PC-9 (cell line): ENCODE results near the gene ZNF512. TPM values are rescaled to one million over a fixed set of nuclear protein-coding genes. Genes with fewer than 3 reads are reported as not detected.

Source experiments
- BruUV-seq: library from RNA; stranded (reverse); fragments of 400-500 nt; replicated peaks from 2 replicates; lab custom pipeline; 2021; lab: Mats Ljungman, UMichigan
- CTCF ChIA-PET: fragments of 300-600 bp; sonication (Branson Sonifier 250); formaldehyde crosslinking; loops from one replicate; lab custom pipeline; 2022; ENCODE audit warnings: antibody characterized with exemption; lab: Charles Lee
- POLR2A ChIA-PET: fragments of 300-600 bp; sonication (Branson Sonifier 250); formaldehyde crosslinking; loops from one replicate; lab custom pipeline; 2022; ENCODE audit warnings: antibody characterized with exemption; ENCODE audit not compliant: unreplicated experiment; lab: Charles Lee
- DNase-seq, 2 experiments: peaks; one replicate each; pipeline versions ENCODE4 v3.0.0 to v3.0.0-alpha.2; 2015 to 2022; ENCODE audit warnings: mixed read lengths in 1 of 2
- H2AFZ ChIP-seq: fragments of 200-600 bp; sonication (generic); 2 replicates; pipeline ENCODE4 v1.8.1; 2017; ENCODE audit warnings: antibody characterized with exemption
- H3F3A ChIP-seq: fragments of 200-600 bp; sonication (generic); 2 replicates; pipeline ENCODE4 v1.8.1; 2017; ENCODE audit warnings: antibody characterized with exemption, mild to moderate bottlenecking, low read depth; ENCODE audit not compliant: insufficient read depth
- H3K27ac ChIP-seq: fragments of 200-600 bp; sonication (generic); 2 replicates; pipeline ENCODE4 v1.6.1; 2016; ENCODE audit warnings: mixed run types
- H3K27me3 ChIP-seq: fragments of 200-600 bp; sonication (generic); 2 replicates; pipeline ENCODE4 v1.6.1; 2016; ENCODE audit warnings: low read depth, mixed run types; ENCODE audit not compliant: insufficient read depth
- H3K36me3 ChIP-seq: fragments of 200-600 bp; sonication (generic); 2 replicates; pipeline ENCODE4 v1.6.1; 2016; ENCODE audit warnings: low read depth, mixed run types
- H3K4me1 ChIP-seq: fragments of 200-600 bp; sonication (generic); replicated peaks from 2 replicates; pipeline ENCODE4 v1.6.1; 2016; ENCODE audit warnings: mixed run types; ENCODE audit not compliant: insufficient read depth
- H3K4me2 ChIP-seq: fragments of 200-600 bp; sonication (generic); 2 replicates; pipeline ENCODE4 v1.6.1; 2017; ENCODE audit warnings: mixed run types
- H3K4me3 ChIP-seq: fragments of 200-600 bp; sonication (generic); 2 replicates; pipeline ENCODE4 v1.6.1; 2016; ENCODE audit warnings: mixed run types
- H3K79me2 ChIP-seq: fragments of 200-600 bp; sonication (generic); 2 replicates; pipeline ENCODE4 v1.6.1; 2017; ENCODE audit warnings: low read depth, mixed run types
- H3K9me2 ChIP-seq: fragments of 200-600 bp; sonication (generic); 2 replicates; pipeline ENCODE4 v1.8.1; 2017; ENCODE audit warnings: mild to moderate bottlenecking; ENCODE audit not compliant: insufficient read depth
- H3K9me3 ChIP-seq: fragments of 200-600 bp; sonication (generic); 2 replicates; pipeline ENCODE4 v1.8.1; 2016; ENCODE audit warnings: low read depth; ENCODE audit not compliant: insufficient read depth
- H4K20me1 ChIP-seq: fragments of 200-600 bp; sonication (generic); 2 replicates; pipeline ENCODE4 v1.8.1; 2017; ENCODE audit not compliant: insufficient read depth
- EZH2 ChIP-seq: fragments of 200-600 bp; sonication (generic); IDR thresholded peaks from 2 replicates; pipeline ENCODE4 v1.8.0; 2017; ENCODE audit warnings: antibody characterized with exemption, low read depth
- intact Hi-C: fragments of 100-400 bp; cut with micrococcal nuclease; formaldehyde crosslinking; loops from one replicate; pipeline ENCODE4 v1.10.0; 2022; ENCODE audit not compliant: unreplicated experiment
- total RNA-seq: library from RNA; stranded (reverse); gene quantifications from 2 replicates; pipeline ENCODE4 v1.2.3, GENCODE V29; 2021
- TF ChIP-seq, protein P1 (sequence below): fragments of 200-600 bp; sonication (generic); conservative IDR thresholded peaks from 2 replicates; pipeline ENCODE4 v1.6.1; 2017; ENCODE audit warnings: mixed run types, antibody characterized with exemption, mild to moderate bottlenecking, moderate library complexity

Gene ZNF512
- total RNA-seq, 1 experiment from 2014 or later = 40.6 TPM

DNA sequence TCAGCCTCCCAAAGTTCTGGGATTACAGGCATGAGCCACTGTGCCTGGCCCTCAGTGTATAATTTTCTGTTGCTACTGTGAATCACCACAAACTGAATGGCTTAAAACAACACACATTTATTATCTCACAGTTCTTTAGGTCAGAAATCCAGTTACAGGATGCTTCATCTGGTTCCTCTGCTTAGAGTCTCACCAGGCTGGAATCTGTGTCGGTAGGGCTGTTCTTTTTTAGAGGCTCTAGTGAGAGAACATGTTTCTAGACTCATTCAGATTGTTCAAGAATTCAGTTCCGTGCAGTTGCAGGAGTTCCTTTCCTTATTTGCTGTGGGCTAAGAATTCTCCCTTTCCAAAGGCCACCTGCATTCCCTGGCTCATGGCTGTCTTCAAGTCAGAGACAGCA, 23.8 kb downstream of the ZNF512 start:
- ChIA-PET POLR2A (no interaction called here), CTCF (no interaction called here)
- intact Hi-C loops = no loop called here
- Histone ChIP-seq H3K79me2 (no peaks in the 10 kb centered on the region; the same call in 1 of the 2 replicates), H3K4me2 (no peak overlapping the region), H3F3A (peaks cover 13% of the 10 kb centered on the region; the same call in 1 of the 2 replicates), H4K20me1 (no peaks in the 10 kb centered on the region; the same call in 1 of the 2 replicates), H3K36me3 (peaks cover 48% of the 10 kb centered on the region), H3K9me2 (no peaks in the 10 kb centered on the region), H3K27me3 (no peaks in the 10 kb centered on the region), H3K4me3 (no peak overlapping the region), H2AFZ (no peak overlapping the region), H3K27ac (no peak overlapping the region), H3K9me3 (no peaks in the 10 kb centered on the region), H3K4me1 (no peaks in the 10 kb centered on the region)
- DNase-seq = no peak
- BruUV-seq = no TSS peak
- no peak for TF ChIP-seq EZH2
- TF ChIP-seq, protein P1, sequence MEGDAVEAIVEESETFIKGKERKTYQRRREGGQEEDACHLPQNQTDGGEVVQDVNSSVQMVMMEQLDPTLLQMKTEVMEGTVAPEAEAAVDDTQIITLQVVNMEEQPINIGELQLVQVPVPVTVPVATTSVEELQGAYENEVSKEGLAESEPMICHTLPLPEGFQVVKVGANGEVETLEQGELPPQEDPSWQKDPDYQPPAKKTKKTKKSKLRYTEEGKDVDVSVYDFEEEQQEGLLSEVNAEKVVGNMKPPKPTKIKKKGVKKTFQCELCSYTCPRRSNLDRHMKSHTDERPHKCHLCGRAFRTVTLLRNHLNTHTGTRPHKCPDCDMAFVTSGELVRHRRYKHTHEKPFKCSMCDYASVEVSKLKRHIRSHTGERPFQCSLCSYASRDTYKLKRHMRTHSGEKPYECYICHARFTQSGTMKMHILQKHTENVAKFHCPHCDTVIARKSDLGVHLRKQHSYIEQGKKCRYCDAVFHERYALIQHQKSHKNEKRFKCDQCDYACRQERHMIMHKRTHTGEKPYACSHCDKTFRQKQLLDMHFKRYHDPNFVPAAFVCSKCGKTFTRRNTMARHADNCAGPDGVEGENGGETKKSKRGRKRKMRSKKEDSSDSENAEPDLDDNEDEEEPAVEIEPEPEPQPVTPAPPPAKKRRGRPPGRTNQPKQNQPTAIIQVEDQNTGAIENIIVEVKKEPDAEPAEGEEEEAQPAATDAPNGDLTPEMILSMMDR = no peak

DNA sequence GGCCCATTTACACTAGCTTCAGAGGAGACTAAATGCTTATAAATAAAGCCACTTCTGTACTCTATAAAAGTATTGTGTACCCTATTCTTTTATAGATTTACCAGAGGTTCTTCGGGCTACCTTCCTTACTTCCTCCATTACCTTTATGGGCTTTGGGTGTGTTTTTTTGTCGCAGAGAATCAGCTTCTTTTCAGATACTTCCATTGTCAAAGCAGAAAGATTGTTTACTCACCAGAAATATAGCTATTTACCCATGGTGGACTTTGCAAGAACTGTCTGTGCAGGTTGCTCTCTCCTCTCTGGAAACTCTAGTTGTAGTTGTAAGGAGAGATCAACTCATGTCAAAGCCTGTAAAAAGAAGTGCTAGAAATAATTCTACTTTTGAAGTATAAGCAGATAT, 31.1 kb downstream of the ZNF512 start:
- no peak overlapping the region for H3K27ac ChIP-seq
- CTCF ChIA-PET = no interaction called here
- no peaks in the 10 kb centered on the region for H3K9me2 ChIP-seq
- H3K4me1 ChIP-seq = no peaks in the 10 kb centered on the region
- no peak overlapping the region for H3K4me3 ChIP-seq
- peaks cover 36% of the 10 kb centered on the region for H3K36me3 ChIP-seq
- no peaks in the 10 kb centered on the region; the same call in none of the 2 replicates for H4K20me1 ChIP-seq
- peaks cover 19% of the 10 kb centered on the region for H3F3A ChIP-seq
- POLR2A ChIA-PET = no interaction called here
- H3K27me3 ChIP-seq = no peaks in the 10 kb centered on the region
- TF ChIP-seq EZH2 = no peak
- TF ChIP-seq, protein P1 = no peak
- BruUV-seq = no TSS peak
- H3K79me2 ChIP-seq = peaks cover 7% of the 10 kb centered on the region
- intact Hi-C loops = no loop called here
- no peak for DNase-seq
- H3K4me2 ChIP-seq = no peak overlapping the region
- H2AFZ ChIP-seq = no peak overlapping the region
- H3K9me3 ChIP-seq = no peaks in the 10 kb centered on the region

DNA sequence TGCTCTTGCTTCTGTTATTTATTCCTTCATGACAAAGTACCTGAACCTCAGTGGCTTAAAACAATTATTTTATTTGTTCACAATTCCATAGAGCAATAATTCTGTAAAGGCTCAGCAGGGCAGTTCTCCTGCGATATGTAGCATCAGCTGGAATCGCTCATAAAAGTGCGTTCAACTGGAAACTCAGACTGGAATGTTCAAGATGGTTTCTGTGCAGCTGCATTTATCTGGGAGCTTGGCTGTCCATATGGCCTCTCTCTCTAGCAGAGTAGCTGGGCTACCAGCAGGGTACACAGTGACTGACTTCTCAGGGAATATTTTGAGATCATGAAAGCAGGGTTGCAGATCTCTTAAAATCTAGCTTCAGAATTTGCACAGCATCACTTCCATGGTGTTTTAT, 32.5 kb downstream of the ZNF512 start:
- Histone ChIP-seq H3K4me1 (no peaks in the 10 kb centered on the region), H3K27ac (no peak overlapping the region), H3K27me3 (no peaks in the 10 kb centered on the region), H3K79me2 (peaks cover 7% of the 10 kb centered on the region), H2AFZ (no peak overlapping the region), H3K9me3 (no peaks in the 10 kb centered on the region), H3K36me3 (peaks cover 38% of the 10 kb centered on the region), H4K20me1 (no peaks in the 10 kb centered on the region; the same call in none of the 2 replicates), H3K4me3 (no peak overlapping the region), H3K9me2 (no peaks in the 10 kb centered on the region), H3F3A (peaks cover 19% of the 10 kb centered on the region), H3K4me2 (no peak overlapping the region)
- BruUV-seq = no TSS peak
- ChIA-PET CTCF (interaction anchor here (0.8 kb wide), 1 partner anchor 769 kb away, joined by 3 read pairs; no protein-coding TSS in a partner anchor), POLR2A (no interaction called here)
- no peak for TF ChIP-seq EZH2
- TF ChIP-seq, protein P1 = no peak
- intact Hi-C loops = no loop called here
- DNase-seq = no peak
